ENCODE results near the gene TNFAIP3.

DNA sequence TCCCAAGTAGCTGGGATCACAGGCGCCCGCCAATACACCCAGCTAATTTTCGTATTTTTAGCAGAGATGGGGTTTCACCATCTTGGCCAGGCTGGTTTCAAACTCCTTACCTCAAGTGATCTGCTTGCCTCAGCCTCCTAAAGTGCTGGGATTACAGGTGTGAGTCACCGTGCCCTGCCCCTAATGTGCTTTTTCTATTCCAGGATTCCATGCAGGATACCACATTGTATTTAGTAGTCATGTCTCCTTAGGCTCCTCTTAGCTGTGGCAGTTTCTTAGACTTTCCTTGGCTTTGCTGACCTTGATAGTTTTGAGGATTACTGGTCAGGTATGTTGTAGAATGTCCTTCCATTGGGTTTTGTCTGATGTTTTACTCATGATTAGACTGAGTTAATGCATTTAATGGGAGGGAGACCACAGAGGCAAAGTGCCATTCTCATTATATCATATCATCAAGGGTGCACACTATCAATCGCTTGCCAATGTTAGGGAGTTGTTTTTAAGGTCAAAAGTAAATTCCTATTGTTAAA, 39.6 kb upstream of the TNFAIP3 start:
- TF ChIP-seq, protein P1, sequence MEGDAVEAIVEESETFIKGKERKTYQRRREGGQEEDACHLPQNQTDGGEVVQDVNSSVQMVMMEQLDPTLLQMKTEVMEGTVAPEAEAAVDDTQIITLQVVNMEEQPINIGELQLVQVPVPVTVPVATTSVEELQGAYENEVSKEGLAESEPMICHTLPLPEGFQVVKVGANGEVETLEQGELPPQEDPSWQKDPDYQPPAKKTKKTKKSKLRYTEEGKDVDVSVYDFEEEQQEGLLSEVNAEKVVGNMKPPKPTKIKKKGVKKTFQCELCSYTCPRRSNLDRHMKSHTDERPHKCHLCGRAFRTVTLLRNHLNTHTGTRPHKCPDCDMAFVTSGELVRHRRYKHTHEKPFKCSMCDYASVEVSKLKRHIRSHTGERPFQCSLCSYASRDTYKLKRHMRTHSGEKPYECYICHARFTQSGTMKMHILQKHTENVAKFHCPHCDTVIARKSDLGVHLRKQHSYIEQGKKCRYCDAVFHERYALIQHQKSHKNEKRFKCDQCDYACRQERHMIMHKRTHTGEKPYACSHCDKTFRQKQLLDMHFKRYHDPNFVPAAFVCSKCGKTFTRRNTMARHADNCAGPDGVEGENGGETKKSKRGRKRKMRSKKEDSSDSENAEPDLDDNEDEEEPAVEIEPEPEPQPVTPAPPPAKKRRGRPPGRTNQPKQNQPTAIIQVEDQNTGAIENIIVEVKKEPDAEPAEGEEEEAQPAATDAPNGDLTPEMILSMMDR (IDR thresholded peaks at IDR 0.05) = no peak
- no peak for TF ChIP-seq POLR2A (IDR thresholded peaks at IDR 0.05)
- no peak for TF ChIP-seq POLR2AphosphoS5 (IDR thresholded peaks at IDR 0.05)
- no peak for TF ChIP-seq EP300 (IDR thresholded peaks at IDR 0.05)
